VCaP (cell line): Measurements from ENCODE around the gene RPS6KA2.

Experiments used
- H3K27ac ChIP-seq: fragments of 450-650 bp; 2 replicates; pipeline ENCODE4 v1.5.1; 2017
- CTCF ChIP-seq: fragments of 450-650 bp; conservative IDR thresholded peaks from 2 replicates; pipeline ENCODE4 v1.5.1; 2017; ENCODE audit warnings: mild to moderate bottlenecking, moderate library complexity

The RPS6KA2 gene

GRCh38 chr6:166610069-166610468 lies 17.0 kb downstream of the RPS6KA2 start:
- no peak for TF ChIP-seq CTCF
- no peak overlapping the region for H3K27ac ChIP-seq

- no peak for TF ChIP-seq CTCF
- no peak overlapping the region for H3K27ac ChIP-seq
These were observed 18.3 kb downstream of the RPS6KA2 start for GRCh38 chr6:166608774-166609173.

- H3K27ac ChIP-seq, result no peak overlapping the region
- TF ChIP-seq CTCF, result no peak
These were observed 21.3 kb downstream of the RPS6KA2 start for GRCh38 chr6:166605752-166606151.

- TF ChIP-seq CTCF, result no peak
- no peak overlapping the region for H3K27ac ChIP-seq
These were observed 22.1 kb downstream of the RPS6KA2 start for GRCh38 chr6:166604911-166605310.

GRCh38 chr6:166604328-166604727 lies 22.7 kb downstream of the RPS6KA2 start:
- H3K27ac ChIP-seq, result no peak overlapping the region
- TF ChIP-seq CTCF, result no peak

- no peak overlapping the region for H3K27ac ChIP-seq
- TF ChIP-seq CTCF, result no peak
These were observed 23.9 kb downstream of the RPS6KA2 start for GRCh38 chr6:166603043-166603690.

- no peak for TF ChIP-seq CTCF
- H3K27ac ChIP-seq, result no peak overlapping the region
These were observed 25.1 kb downstream of the RPS6KA2 start for GRCh38 chr6:166601956-166602355.

GRCh38 chr6:166600931-166601330 lies 26.1 kb downstream of the RPS6KA2 start:
- H3K27ac ChIP-seq, result no peak overlapping the region
- no peak for TF ChIP-seq CTCF
